Medulla oblongata (tissue), 1 donor: ENCODE measurements around the gene DUSP22.

Source experiments
- DNase-seq: peaks from one replicate; pipeline ENCODE4 v3.0.0-alpha.2; 2015; ENCODE audit errors: extremely low spot score

DUSP22 gene

DNA sequence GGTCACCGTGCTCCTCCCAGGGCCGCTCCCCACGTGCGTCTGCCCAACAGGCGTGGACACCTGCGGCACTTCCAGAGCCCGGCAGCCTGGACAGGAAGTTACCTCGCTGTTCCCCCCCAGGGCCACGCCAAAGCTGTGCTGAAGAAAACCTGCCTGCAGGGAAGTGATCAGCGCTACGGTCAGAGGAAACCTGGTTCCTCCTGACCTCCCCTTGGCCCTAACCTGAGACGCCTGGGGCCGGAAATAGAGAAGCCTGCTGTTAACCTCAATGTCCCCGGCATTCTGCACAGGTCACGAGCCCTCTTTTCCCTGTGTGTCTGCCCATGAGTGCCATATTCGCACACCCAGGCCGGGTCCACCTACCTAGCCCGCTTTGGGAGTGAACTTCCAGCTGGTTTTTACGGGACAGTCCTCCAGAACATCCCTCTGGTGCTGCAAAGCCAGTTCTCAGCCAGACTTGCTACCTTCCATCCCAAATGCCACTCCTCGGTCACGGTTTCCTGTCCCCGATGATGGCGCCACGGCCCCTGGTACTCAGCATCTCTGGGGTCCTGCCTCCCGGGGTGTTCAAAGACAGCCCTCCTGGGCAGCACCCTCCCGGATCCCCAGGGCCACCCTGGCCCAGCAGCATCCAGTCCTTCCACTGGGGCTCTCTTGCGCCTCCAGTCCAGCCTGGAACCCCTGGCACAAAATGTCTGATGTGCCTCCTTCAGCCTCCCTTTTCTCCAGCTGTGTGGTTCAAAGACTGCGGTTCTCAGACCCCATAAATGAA is 87.3 kb downstream of the DUSP22 start:
- no peak for DNase-seq

DNA sequence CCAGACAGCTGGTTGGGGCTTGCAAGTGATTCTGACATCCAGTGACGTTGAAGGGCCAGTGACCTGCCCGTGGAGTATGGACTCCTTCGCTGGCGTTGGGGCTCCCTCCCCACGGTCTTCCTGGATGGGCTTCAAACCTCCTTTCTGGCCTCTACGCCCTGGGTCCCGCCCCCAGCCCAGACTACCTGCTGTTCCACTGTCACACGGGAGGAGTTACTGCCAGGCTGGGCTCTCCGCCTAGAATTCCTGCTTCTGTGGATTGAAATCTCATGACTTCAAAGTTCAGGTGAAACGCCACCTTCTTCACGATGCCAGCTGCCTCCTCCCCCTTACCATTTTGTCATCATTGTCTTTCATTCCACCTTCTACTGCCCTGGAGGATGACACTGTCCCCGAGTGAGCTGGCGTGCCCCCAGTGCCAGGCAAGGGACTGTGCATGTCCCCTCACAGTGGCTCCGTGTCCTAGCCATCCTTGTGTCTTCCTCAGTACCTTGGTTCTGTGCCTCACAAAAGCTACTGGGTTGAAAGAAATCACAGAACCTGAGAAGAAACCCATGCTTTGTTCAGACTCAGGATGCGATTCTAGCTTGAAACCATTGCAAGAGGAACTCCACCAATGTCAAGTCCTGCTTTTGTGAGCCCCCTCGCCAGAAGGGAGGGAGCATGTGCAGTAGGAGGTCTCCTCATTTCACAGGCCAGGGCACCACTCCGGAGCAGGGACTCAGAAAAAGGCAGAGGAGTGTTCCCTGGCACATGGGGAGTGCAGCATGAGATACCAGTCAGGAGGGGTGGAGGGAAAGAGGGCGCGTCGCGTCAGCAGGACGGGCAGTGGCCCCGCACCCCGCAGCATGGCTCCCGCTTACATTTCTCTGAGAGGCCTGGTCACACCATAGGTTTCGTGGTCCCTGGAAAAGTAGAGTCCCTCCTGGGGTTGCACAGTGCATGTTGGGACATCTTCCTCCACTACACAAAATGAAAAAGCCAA is 88.2 kb downstream of the DUSP22 start:
- no peak for DNase-seq

DNA sequence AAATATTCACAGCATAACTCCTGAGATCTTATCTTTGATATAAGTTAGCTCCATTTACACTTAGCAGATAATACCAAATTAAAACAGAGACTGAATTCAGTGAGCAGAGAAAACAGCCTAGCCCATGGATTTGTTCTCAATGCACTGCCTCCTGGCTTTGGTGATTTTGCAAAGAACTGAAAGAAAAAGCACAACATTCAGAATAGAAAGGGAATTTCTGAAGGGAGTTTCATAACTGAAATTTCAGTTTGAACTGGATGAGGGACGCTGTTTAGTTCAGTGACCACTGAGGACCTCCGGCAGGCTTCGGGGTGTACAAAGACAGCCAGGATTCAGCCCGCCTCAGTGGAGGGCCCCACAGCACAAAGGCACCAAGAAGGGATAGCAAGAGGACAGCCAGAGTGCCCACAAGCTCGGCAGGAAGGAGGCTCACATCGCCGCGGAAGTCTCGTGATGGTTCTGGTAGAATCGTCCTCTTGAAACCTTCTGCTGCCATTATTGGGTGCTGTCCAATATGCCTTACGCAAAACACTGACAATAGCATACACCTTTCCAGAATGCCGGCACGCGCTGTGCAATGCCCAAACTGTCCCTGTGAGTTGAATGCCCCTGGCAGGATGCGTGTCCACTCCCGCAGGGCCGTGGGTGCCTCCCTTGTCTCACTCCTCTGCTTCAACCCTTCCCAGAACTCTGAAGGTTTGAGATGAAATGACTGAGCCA is 89.6 kb downstream of the DUSP22 start:
- no peak for DNase-seq

- DNase-seq, result no peak
Observed at GRCh38 chr6:382883-383810, 90.9 kb downstream of the DUSP22 start.

DNA sequence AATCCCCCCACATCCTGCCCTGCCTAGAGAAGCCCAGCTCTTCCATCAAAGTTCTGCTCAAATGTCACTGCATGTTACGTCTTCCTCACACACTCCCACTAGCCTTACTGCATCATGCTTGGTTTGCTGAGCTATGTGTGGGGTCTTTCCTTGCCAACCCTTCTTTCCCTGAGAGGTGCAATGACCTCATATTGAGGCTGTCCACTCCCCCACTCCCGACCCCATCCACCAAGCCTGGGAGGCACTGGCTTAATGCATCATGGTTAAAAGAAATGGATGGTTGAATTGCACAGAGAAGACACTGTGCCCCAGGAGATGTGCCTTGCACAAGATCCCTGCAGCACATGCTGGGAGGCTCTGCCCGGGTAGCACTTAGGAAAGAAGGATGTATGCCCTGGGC is 91.6 kb downstream of the DUSP22 start:
- no peak for DNase-seq

- DNase-seq, result no peak
Observed at GRCh38 chr6:384898-385297, 92.6 kb downstream of the DUSP22 start.

DNA sequence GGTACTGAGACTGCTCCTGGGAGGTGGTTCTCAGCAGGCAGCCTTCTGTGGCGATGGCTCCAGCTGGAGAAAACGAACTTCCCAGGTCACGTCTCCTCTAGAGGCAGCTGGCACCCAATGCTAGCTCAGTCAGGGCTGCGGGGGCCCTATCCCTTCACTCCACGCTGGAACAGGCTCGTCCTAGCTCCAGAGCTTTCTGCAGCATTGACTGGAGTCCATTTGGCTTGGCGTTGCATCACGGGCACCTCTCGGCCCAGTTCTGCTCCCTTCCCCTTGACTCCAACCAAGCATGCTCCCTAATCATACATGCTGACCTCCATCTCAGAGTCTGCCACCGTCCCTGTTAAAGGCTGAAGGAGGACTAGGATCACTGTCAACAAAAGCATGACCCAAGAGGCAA is 93.3 kb downstream of the DUSP22 start:
- DNase-seq, result no peak

DNA sequence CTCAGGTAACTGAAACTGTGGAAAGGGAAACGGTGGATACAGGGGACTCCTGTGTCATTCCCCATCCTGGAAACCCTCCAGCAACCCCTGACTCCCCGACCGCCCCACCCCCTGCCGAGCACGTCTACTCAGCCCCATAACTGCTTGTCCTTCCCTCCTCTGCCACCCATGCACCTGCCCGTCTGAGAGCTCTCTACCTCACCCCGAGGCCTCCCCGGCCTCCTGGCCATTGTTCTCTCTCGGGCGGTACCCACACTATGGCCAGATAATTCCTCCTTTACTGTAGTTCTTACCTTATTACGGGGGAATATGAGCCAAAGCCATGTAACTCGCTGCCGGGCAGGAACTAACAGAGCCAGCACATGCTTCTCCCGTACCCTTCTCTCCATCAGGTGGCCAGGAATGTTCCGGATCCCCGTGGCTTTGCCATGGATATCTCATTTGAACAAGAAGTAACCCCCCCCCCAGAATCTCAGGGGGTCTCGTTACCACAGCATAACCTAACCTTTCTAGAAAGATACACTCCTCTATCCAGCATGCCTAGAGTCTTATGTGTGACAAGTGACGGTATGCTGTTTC is 94.5 kb downstream of the DUSP22 start:
- no peak for DNase-seq

DNA sequence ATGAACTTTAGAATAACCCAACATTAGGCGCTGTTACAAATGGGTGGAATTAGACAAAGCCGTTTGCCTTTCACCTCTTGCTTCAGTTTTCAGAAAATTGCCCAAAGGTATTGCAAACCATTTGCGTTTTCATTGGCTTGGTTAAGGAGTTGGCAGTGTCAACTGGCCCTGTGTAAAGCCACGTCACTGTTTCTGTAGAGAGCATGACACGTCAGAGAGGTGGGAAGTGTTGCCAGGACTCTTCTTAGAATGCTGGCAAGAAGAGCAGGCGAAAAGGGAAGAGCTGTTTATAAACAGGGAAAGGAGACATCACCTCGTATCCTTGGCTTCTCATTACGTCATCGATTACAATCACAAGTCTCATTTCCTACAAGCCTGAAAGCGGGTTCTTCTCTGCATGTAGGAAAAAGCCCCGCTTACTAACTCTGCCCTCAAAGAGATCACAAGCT is 95.0 kb downstream of the DUSP22 start:
- no peak for DNase-seq

GRCh38 chr6:388202-388903 is 96.1 kb downstream of the DUSP22 start:
- DNase-seq, result no peak

GRCh38 chr6:389143-389542 is 96.9 kb downstream of the DUSP22 start:
- no peak for DNase-seq

DNA sequence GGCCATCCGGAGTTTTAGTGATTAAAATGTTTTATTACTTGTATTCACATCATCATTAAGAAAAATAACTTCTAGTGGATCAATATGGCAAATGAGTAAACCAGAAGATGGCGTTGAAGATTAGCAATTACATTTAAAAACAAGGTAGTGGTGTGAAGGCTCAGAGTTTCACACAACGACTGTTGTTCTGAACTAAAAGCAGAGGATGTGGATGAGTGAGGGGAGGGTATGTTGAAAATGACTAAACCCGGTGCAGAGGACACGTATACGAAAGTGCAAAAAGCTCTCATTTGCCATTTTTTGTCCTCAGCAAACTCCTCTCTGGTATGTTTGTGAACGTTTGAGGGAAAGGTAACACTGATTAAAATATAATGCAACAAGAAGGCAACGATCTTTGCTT is 97.3 kb downstream of the DUSP22 start:
- DNase-seq, result no peak

GRCh38 chr6:390914-391558 is 98.7 kb downstream of the DUSP22 start:
- DNase-seq, result no peak

- no peak for DNase-seq
Observed at GRCh38 chr6:391559-392440, 99.5 kb downstream of the DUSP22 start, which contains the start of gene IRF4. TSS of gene IRF4 (plus strand) at chr6:391752. CDS start at chr6:393153, 1,401 bp downstream.

- no peak for DNase-seq
Observed at GRCh38 chr6:392441-393390, 100.4 kb downstream of the DUSP22 start.

DNA sequence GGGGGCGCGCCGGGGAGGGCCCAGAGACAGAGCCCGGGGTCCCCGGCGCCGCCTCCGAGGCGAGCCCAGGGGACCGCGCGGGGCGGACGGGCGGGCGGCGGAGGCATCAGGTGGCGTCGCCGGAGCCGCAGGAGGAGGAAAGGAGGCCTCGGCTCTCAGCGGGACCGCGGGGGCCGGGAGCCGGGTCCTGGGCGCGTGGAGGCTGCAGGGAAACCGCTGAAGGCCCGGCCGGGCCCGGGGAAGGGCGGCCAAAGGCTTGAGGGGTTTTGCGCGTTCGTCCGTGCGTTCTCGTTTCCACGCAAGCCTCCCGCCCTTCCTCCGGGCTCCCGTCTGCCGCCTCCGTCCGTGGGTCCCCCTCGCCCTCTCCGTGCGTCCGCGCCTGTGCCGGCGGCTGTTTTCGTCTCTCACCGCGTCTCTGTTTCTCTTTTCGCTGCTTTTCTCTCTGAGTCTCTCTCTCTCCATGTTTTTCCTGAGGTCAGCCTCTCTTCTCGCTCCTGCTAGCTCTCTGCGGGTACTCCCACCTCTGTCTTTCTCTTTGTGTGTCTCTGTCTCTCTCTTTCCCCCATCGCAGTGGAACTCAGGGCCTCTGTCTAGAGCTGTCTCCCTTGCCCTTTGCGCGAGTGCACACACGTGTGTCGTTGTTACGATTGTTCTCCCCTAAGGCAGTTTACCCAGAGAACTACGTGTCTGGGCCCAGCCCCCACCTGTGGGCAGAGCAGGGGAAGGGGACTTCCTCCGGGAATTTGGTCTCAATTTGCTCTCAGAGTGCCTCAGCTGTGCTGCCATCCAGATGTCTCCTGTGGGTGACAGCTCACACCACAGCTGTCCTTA is 101.3 kb downstream of the DUSP22 start:
- DNase-seq, result no peak
